ENCODE data around the gene SYTL2.

The SYTL2 gene

DNA sequence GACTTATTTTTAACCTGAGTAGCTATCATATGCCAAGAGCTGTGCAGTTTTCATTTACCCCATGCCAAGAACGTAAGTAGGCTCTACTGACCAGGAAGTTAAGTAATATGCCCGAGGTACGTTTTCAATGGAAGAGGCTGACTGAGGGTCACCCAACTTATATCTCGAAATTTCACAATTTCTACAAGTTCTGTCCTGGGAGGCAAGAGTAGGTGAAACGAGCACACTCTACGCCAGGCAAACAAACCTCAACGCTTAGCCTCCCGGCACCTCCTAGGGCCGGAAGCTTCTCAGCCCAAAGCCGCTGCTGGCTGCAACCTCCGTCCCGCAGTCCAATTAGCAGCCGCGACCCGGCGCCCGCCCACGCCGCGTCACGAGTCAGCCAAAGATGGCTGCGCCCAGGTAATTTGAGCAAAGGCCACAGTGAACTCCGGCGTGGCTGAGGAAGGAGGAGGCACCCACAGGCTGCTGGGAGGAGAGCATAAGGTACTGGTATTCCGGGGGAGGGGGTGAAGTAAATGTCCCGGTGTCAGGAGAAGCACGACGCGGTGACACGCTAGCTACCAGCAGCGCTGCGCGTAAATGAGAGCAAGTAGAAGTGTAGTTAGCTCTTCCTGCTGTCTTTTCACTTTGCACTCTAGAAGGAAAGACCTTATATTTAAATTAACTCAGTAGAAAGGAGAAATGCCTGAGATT is 163.2 kb downstream of the SYTL2 start, which contains the start of gene TMEM126A:
Gene TMEM126A, plus strand, starts transcription at position 364 of the 696 bp plus-strand sequence. CDS start 2,289 bp downstream, outside the sequence.
- H3K9ac ChIP-seq (ENCODE audit: insufficient read length), result peak within 1 kb of the TSS; percentile 82
- peak; percentile 95 for TF ChIP-seq POLR2AphosphoS5 (IDR thresholded peaks at IDR 0.05; ENCODE audit: borderline replicate concordance, low read depth, low read length)
- no peak for TF ChIP-seq FOXP2 (optimal IDR thresholded peaks at IDR 0.05; ENCODE audit: control extremely low read depth, extremely low read length, insufficient read depth)
- no peak for TF ChIP-seq EZH2 (IDR thresholded peaks at IDR 0.05)
- no peaks in the 10 kb centered on the region for H3K9me3 ChIP-seq (ENCODE audit: low read depth, low read length)
- H3K36me3 ChIP-seq (ENCODE audit: insufficient read depth, low read length), result peaks cover 10% of the 10 kb centered on the region; the same call in 1 of the 2 replicates
- no peak for DNase-seq (ENCODE audit: low read depth, low spot score)
- peak within 1 kb of the TSS; percentile 92 for H3K4me3 ChIP-seq
- peak within 1 kb of the TSS; percentile 54; the same call in 1 of the 2 replicates for H3K27ac ChIP-seq

DNA sequence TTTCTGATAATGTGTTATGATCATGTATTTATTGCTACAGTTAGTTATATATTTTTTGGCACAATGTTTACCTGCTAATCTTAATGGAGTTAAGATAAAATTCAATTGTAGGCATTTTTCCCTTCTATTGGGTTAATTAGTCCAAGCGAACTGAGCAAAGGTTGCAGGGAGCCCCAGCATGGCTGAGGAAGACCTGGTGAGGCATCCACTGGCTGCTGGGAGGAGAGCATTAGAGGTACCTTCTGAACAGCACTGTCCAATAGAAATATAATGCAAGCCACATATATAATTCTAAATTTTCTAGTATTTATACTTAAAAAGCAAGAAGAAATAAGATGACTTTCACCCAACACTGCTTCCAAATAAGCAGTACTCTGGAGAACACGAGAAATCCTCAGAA is 163.9 kb downstream of the SYTL2 start:
- peak overlapping the region; percentile 82 for H3K9ac ChIP-seq (ENCODE audit: insufficient read length)
- peak overlapping the region; percentile 92 for H3K4me3 ChIP-seq
- no peak overlapping the region for H3K27ac ChIP-seq
- no peak for TF ChIP-seq EZH2 (IDR thresholded peaks at IDR 0.05)
- no peak for TF ChIP-seq POLR2AphosphoS5 (IDR thresholded peaks at IDR 0.05; ENCODE audit: borderline replicate concordance, low read depth, low read length)
- TF ChIP-seq FOXP2 (optimal IDR thresholded peaks at IDR 0.05; ENCODE audit: control extremely low read depth, extremely low read length, insufficient read depth), result no peak
- DNase-seq (ENCODE audit: low read depth, low spot score), result no peak
- no peaks in the 10 kb centered on the region for H3K9me3 ChIP-seq (ENCODE audit: low read depth, low read length)
- peaks cover 10% of the 10 kb centered on the region; the same call in 1 of the 2 replicates for H3K36me3 ChIP-seq (ENCODE audit: insufficient read depth, low read length)
